HG02973 (cell line): ENCODE data around the gene NFIA.
"Not testable (repeated sequence)": the region's sequence is repeated elsewhere in the genome, so short reads cannot be mapped to it uniquely, and the experiment has no call there.

Experiments used
- ATAC-seq: cut with Tn5 transposase; IDR thresholded peaks from one replicate; pipeline ENCODE4 v1.9.1; 2021; ENCODE audit warnings: moderate library complexity; ENCODE audit not compliant: unreplicated experiment

NFIA gene

DNA sequence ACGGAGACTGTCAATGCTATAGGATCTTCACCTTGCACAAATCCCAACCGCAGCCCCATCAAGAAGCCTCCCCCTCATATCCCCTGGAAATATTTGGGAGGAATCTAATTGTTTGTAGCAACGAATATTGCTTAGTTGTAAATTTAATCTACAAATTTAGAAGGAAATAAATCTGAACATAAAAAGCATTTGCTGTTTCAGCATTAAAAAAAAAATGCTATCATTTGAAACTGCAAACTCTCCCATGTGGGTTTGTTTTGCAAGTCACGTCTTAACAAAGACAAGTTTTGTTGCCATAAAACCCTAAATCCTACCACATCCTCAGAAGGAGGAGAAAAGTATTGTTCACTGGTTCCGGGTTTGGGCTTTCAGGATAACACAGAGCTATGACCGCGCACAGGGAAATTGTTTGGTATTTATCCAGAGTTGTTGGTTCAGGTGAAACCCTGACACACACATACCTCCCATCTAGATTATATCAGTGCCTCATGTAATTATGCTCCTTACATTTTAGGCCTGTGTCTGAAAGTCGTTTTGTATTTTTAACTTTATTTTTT is 363.0 kb downstream of the NFIA start:
- ATAC-seq = no peak

DNA sequence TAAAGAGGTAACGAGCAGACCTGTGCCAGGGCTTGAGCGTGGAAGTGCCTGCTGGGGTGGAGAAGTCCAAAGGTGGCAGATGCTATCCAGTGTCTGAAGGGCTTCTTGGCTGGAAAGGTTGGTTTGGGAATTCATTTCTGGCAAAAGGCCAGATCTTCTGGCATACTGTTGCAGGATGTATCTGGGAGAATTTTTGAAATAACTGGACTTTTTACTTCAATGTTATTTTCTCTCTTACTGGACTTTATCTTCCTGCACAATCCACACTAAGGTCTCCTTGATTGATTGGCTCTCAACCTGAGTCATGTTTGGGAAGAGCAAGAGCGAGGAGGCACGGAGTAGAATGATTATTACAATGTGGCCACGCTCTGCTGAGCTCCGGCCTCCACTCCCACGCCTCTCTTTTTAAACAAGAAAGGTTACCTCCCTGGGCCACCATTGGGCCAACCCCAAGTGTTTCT is 364.2 kb downstream of the NFIA start:
- no peak for ATAC-seq

DNA sequence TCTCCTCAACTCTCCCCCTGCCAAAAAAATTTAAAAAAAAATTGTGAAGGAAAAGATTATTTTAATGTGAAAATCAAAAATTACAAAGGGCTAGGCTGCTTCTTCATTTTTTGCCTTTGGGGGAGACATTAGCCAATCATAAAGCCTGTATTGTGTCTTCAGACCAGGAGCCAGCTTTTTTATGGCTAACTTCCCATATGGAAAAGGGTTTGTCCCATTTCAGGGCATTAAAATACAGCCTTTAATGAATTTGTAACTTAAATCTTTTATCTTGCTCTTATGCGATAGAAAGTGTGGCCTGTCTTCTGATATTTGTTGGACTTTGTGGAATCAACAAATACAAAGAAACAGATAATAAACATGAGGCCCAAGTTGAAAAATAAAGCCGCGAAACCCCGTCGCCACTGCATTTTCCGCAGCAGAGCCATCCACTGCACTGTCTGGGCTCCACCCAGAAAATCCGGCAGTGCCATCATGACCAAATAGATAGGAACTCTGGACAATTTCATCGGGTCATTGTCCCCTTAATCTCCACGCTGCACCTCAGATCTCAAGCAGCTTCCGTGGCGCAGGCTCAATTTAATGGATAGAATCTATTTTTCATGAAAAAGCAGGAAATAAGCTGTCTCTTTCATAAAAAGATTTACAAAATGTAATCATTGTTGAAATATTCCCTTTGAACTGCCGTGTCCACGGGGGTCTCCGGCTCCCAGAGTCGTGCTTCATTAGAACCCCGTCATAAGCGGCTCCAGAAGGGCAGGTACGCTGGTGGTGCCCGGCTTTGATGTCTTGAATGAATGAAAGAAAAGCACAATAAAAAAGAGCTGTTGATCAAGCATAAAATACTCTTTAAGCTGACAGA is 365.0 kb downstream of the NFIA start:
- ATAC-seq = no peak

DNA sequence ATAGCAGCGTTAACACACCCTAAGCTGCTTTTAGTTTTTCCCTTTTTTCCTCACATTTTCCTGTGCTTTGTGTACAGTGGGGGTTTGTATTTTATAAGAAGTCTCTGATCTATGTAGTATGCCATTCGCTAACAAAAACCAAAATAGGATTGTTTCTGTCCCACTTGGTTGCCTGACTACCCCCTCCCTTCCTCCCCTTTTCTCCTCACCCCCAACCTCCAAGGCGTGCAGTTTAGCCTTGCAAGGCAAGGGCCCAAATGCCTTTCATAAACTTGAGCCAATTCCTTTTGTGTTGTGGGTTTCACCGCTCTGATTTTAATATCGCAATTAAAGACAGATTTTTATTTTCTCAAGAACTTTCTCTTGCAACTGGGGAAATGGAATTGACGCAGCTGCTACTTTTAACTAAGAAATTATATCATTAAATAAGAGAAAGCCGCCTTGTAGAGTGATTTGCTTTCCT is 365.6 kb downstream of the NFIA start:
- no peak for ATAC-seq

DNA sequence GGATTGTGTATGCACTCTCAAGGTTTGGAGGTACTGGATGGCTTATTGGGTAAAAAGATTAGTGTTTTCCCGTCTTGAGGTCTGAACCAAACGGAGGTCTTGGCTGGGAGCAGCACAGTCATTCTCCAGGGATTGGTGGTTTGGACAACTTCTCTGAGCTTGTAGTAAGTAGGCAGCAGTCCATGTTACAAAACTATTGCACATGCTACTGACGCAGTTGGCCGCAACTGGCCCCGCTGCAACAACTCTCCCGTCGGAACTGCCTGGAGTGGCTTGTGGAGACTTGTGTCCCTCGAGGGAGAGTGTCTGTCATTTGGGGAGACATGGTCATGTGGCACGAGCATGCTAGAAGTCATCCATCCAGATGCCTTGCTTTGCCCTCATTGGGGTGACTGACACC is 366.6 kb downstream of the NFIA start:
- no peak for ATAC-seq

DNA sequence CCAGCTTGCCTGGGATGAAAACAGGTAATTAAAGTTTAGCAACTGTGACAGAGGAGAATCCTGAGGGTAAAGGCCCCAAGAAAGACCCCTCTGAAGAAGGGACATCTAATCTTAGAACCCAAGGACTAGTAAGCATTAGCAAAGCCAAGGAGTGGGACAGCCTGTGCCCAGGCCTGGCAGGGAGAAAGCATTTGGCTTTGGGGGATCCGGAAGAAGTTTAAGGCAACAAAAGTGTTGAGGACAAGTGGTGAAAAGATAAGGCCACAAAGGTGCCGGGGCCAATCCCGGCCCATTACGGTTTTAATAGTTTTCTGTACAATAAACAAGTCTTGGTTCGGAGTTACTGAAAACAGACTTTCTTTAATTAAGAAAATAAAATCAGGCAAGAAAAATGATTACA is 367.0 kb downstream of the NFIA start:
- ATAC-seq = no peak

DNA sequence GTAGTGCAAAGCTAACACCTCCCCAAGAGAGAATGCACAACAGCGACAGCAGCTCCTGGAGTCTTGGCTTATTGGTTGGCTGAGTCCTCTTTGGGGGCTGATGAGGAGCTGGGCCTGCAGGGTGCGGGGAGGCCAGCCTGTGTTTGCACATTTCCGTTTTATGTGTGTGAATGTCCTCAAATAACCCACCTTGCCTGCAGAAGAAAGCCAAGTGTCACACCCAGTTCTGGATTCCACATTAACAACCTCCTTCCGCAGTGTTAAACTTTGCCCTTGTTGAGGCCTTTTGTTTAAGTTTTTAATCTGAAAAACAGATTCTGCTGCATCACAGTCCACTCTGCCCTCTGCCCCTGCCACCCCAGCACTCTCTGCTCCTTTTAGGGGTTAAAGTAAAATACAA is 368.1 kb downstream of the NFIA start:
- no peak for ATAC-seq

DNA sequence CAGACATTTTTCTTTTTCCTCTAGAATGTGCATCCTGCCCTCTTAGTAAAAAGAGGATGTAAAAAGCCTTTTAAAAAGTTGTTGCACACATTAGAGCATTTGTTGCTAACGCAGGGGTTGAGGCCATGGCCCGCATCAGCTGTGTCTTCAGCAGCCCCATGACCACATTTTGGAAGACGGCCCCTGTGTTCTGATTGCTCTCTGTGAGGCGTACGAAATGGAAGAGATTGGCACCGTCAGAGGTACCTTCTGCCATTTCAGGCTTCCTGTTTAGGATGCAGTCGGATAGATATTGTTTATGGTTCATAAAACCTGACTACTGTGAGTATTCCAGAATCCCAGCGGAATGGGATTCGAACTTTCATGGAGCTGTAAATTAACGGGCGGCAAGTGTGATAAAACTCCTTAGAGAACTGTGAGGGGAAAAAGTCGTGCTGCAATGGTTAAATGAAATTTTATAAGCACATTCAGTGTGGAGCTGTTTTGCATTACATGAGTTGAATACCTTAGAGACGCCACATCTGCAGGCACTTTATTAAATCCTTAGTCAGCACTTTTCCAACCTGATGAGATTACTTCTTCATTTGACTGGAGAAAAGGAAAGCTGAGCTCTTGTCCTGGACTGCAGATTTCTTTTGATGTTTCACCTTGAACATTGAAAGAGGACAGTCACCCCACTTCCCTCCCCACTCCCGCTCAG is 368.7 kb downstream of the NFIA start:
- ATAC-seq = no peak

DNA sequence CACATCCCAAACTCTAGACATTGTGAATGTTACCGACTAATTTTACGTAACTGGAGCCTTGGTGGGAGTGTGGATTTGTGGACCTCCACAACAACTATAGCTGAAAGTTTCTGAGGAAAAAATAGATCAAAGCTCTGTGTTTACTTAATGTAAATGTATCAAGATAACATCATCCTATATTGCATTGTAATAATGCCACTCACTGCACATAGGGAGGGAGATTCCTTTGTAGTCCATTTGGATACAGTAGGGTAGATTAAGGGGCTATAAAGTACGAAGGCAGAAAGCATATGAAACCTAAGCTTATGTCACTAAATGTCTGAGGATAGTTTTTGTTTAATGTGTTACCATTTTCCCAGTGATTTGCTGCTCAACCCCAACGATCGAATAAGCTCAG is 369.2 kb downstream of the NFIA start:
- ATAC-seq = no peak

DNA sequence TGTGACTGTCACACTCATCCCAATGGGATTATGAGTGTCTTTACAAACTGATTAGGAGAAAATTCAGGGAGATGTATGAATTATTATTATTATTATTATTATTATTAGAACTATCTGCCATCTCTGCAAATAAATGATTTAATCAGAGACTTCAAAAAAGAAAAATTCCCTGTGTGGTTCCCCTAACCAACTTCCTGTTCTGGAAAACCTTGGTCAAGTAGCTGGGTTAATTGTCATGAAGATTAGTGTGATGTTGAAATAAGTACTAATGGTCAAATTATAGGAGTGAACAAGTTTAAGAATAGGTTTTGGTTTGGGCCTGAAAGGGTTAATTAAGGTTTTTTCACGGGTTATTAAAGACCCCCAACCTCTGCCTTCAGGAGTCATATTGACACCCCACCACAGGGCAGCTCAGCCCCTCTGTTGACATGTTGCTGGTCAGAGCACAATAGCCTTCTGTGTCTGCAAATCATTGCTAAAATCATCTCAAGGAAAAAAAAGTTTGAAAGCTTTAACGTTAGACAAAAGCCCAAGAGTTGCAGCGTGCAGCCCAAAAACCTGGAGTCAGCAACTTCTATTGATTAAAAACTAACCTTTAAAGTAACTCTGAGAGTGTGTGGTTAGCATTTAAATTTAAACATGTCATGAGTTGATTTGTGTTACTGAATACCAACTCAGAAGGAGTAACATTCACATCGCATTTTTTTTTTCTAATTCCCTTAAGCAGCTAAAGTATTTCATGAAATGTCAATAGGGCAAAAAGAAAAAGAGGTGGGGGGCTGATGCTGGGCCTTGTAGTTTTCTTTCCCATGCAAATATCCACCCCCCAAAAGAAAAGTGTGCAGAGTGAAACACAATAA is 370.0 kb downstream of the NFIA start:
- ATAC-seq = no peak

DNA sequence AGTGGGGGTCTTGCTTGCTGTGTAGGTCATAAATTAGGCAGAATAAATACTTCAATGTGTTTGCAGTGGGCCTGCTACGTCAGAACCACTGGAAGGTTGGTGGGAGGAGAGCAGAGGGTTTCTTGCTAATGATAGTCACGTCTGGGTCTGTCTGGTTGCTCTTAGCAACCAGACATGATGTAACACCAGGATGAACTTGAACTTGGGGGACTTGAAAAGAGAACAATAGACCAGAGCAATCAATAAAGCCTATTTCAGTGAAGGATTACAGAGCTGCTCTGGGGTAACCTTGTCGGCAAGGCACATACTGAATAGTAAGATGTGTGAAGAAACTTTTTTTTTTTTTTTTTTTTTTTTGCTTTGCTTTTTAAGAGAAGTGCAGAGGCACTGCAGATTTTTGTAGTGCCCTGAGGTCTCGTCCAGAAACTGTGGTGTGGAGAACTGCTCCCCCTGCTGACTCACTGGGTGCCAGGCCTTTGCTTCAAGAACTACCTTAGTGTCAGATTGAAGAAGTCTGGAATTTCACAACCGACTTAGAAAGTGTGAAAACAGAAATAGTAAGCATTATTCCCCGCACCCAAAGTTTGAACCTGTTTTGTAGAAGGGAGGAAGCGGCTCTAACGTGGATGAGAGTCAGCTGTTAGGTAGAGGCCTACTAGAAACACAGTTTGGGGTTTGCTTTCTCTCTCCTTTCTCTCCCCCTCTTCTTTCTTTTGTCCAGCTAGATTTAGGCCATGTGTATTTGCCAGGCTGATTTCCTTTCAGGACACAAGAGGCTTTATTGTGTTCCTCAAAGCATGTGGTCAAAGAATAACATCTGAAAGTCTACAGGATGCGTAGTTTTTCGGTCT is 371.0 kb downstream of the NFIA start:
- peak; percentile 87 for ATAC-seq

DNA sequence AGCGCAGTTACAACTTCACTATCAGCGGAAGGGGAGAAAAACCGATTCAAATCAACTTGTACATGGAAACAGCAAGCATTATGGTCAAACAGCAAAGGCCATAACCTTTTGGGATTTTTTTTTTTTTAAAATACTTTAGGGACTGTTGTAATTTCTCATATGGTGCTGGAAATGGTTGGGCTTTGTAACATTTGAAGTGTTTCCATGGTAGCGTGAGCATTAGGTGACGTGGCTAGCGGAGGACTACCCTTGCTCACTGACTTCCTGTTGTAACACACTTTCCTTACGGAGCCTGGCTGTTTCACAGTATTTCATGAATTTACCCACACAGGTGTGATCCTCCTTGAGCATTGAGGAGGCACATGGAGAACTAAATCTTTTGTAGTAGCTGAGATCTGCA is 373.0 kb downstream of the NFIA start:
- no peak for ATAC-seq

DNA sequence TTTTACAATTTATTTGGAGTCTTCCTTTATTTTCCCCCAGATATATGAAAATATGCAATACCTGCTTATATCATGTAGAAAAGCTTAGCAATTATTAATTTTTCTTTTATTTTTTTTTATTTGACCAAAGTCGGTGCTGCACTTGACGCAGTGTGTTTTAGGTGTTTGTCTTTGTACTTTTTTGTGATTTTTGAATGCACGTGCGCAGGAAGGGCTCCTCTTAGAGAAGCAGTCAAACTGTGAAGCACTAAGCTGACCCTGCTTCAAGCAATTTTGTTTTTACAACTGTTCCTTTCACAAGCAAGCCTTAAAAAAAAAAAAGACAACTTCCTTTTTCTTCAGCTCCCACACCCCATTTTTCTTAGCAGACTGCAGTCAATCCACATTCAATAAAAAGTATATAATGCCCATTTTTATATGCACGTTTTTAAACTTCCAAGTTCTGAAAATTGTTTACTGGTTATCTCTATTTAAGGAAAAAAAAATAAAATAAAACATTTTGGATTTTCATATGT is 375.2 kb downstream of the NFIA start:
- no peak for ATAC-seq

DNA sequence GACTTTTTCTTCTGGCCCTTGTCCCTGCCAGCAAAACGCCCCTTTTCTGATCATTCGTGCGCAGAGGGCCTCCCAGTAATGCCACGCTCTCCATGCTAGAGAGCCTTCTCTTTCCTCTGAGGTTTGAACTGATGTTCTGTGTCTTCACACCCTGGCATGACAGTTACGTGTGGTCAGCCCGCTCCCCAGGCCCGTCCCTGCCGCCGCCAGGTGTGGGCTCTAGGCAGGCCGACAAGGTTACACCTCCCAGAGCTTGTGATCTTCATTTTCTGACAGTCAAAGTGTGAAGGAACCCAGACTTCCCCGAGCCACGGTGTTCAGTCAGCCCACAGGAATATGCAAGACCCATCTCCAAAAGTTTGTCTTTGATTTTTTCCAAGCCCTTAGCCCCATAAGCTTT is 377.0 kb downstream of the NFIA start:
- ATAC-seq = no peak

DNA sequence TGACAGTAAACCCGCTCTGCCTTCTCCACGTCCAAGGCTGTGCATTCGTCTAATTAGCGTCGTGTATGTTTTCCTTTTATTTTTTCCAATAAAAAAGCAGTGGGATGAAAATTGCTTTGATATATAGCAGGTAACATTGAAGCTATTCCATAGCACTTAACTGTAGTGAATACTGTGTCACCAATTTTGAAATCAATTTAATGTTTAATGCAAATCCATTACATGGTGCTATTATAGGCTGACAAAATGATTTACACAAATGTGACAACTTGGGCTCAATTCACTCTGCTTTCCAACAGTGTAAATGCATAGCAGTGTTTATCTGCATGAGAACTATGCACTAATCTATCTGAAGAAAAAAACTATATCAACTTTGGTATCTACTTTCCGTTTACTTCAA is 377.8 kb downstream of the NFIA start:
- no peak for ATAC-seq

DNA sequence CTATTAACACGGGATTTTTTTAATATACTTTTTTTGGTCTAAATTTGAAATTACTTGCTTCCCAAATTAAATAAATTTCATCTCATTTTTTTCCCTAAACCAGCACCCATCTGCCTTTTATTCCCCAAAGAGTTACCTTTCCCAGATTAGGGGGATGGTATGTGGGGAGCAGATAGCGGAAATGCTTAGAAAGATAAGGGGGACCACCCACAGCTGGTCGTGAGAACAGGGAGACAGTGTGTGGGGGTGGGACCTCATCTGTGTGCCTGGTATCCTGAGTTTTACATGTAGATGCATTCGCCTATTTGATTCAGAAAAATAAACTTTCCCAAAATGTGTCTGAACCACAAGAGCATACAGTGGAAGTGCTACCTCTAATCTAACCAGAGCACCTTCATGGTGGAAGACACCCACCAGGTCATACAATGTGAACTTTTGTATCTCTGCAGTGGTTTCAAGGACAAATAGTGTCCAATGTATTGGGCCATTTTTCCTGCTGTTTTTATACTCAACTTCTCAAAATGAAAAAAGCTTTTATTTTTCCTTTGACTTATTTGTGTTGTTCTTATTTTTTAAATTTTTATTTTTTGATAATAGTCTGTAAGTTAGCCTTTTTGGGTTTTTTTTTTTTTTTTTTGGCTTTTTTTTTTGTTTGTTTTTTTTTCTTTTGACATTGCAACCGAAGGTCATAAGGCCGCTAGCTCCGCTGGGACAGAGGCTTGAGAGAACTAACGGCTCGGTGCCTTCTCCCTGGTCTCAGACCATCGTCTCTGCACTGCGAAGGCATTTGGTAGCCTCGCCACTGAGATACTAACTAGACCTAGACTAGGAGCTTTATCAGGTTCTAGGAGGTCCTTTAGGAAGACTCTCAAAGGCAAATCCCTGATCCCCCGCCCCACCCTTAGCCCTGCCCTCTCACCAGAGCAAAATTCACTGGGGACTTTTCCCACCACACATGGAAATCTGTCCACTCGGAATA is 379.3 kb downstream of the NFIA start:
- no peak for ATAC-seq

DNA sequence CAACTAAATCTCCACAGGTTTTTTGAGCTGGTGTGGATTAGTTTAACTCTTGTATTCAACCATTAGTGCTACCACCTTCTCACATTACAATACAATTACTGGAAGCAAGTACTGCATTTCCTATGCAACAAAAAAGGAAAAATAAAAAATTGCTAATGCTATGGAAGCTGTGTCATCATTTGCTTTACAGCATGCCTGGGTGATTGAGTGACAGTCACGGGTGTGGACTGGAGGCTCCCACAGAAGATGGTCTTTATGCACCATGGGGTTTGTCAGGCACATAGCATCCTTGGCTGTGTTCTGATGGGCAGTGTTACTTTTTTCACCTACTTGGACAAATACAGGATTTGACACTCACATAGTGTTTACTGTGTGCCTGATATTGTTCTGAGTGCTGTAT is 380.3 kb downstream of the NFIA start:
- no peak for ATAC-seq

DNA sequence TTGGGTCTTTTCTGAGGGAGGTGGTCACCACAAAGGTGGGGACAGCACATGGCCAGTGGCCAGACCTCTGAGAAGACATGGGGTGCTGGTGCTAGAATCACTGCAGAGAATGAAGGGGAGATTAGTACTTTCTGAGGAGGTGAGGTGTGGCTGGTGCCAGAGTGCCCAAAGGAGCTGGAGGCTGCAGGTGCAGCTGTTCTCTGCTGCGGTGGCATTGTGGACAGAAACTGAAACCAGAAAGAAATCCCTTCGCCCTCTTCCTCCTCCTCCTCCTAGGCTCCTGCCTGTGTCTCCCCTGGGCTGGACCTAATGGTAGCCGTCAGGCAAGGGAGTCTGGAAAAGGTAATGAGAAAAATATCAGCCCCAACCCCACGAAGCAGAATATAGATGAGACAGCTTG is 380.9 kb downstream of the NFIA start:
- no peak for ATAC-seq

DNA sequence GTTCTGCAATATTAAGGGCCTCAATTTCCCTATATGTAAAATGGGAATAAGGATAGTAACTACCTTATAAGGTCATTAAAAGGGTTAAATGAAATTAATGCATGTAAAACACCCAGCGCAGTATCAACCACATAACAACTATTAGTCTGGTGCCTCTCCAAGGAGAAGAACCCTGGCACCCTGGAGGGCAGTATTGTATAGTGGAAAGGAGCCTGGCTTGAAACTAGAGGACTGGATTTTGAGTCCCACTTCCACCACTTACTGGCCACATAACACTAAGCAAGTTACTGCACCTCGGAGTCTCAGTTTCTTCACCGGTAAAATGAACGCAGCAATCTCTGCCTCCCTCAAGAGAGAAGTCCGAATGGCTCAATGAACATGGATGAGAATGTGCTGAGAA is 385.5 kb downstream of the NFIA start:
- not testable (repeated sequence) for ATAC-seq
